Heart right ventricle (tissue), 16 donors: ENCODE data around the gene RNF6. TPM values are rescaled to one million over a fixed set of nuclear protein-coding genes. Genes with fewer than 3 reads are reported as not detected.

Experiments used
- ATAC-seq, 8 donors: fragments of 200-7000 bp; cut with Tn5 transposase; one replicate each; pipeline ENCODE4 v1.9.1; 2020; ENCODE audit warnings: mild to moderate bottlenecking in 8 of 8, moderate library complexity in 8 of 8, moderate number of reproducible peaks in 1 of 8
- DNase-seq, 2 donors: peaks; one replicate each; pipeline ENCODE4 v3.0.0-alpha.2; 2020
- H3K27ac ChIP-seq, 10 donors: fragments of 200-600 bp; sonication (generic) in 2 of 10; one replicate each; pipeline versions ENCODE4 v1.5.0 to v1.8.0; 2020 to 2022; ENCODE audit warnings: mild to moderate bottlenecking in 3 of 10
- H3K27me3 ChIP-seq, 7 donors: fragments of 200-600 bp; one replicate each; pipeline ENCODE4 v1.8.0; 2021 to 2022; ENCODE audit warnings: mild to moderate bottlenecking in 2 of 7
- H3K36me3 ChIP-seq, 9 donors: fragments of 200-600 bp; sonication (generic) in 1 of 9; one replicate each; pipeline versions ENCODE4 v1.5.0 to v1.8.0; 2020 to 2022; ENCODE audit warnings: mild to moderate bottlenecking in 2 of 9
- H3K4me1 ChIP-seq, 9 donors: fragments of 200-600 bp; sonication (generic) in 1 of 9; one replicate each; pipeline versions ENCODE4 v1.5.0 to v1.8.0; 2020 to 2022; ENCODE audit warnings: mild to moderate bottlenecking in 4 of 9
- H3K4me3 ChIP-seq, 10 donors: fragments of 200-600 bp; sonication (generic) in 2 of 10; one replicate each; pipeline versions ENCODE4 v1.5.0 to v1.8.0; 2020 to 2022; ENCODE audit warnings: mild to moderate bottlenecking in 7 of 10, moderate library complexity in 2 of 10
- H3K9me3 ChIP-seq, 11 donors: fragments of 200-600 bp in 10 of 11; sonication (generic) in 2 of 11; one replicate each; pipeline versions ENCODE4 v1.5.0 to v1.8.0; 2013 to 2022; ENCODE audit warnings: mild to moderate bottlenecking in 2 of 11, control low read depth in 1 of 11, moderate library complexity in 1 of 11
- WGBS, 2 donors: extraction: QIAGEN DNeasy Blood & Tissue Kit; methylation state at CpG; one replicate each; pipeline ENCODE4 v1.1.7; 2013; ENCODE audit warnings: inconsistent platforms in 1 of 2; 5-methylcytosine and 5-hydroxymethylcytosine counted together
- intact Hi-C, 10 donors: fragments of 100-400 bp; cut with DNase I; formaldehyde crosslinking; loops; one replicate each; pipeline versions ENCODE4 v1.11.1 to v1.14.2; 2022
- polyA plus RNA-seq, 2 donors: library from polyadenylated mRNA; stranded (reverse); fragments of 200-250 nt; gene quantifications; one replicate each; pipeline ENCODE4 v1.2.3, GENCODE V29; 2013
- total RNA-seq, 10 donors: library from RNA; stranded (reverse); fragmentation: NEBNext Ultra II Directional in 3 of 10; extraction: Animal tissue kit (Norgen Biotek cat#: 25700) in 3 of 10; gene quantifications; one replicate each; pipeline versions ENCODE4 v1.2.1 to v1.2.4, GENCODE V29; 2021 to 2023
- TF ChIP-seq, protein P1 (sequence below), 9 donors: fragments of 200-600 bp; sonication (generic) in 2 of 9; IDR thresholded peaks; one replicate each; pipeline versions ENCODE4 v1.5.0 to v1.8.0; 2021 to 2022; ENCODE audit warnings: antibody characterized with exemption in 9 of 9, mild to moderate bottlenecking in 5 of 9, moderate library complexity in 1 of 9
- donor health status: Arrhythmogenic right ventricular cardiomyopathy.
- donor health status: ischemic (EF 13 %, LVEDD 7.1; RV severe dilation, severe dysfunction).
- donor health status: healthy with polysubstance abuse.
- donor health status: DM: no; HTN: yes; CAD: no.
- donor health status: DM: no; HTN: no; CAD: no.
- donor health status: ischemic (EF 25% LVEDD 6.9; RV normal size, moderate dysfunction).
- donor health status: ischemic (EF 25% LVEDD 5.7; RV mildly dilated, moderate dysfunction).
- donor health status: healthy.
- donor health status: DM: yes; HTN: yes; CAD: no.
- donor health status: Ischemic cardiomyopathy.
- donor health status: ischemic (EF 35%, LVEDD 5.7; RV mildly dilated, moderate dysfunction).
- donor health status: nonischemic (EF 11% LVEDD 7.7; RV severe dilation, severe dysfunction).
- donor health status: DM: yes; HTN: yes; CAD: no.
- donor health status: PGD.
- donor health status: ischemic (EF 29% LVEDD 5.4; RV normal size, mild dysfunction).
- donor health status: nonischemic (EF 23%, LVEDD 6.1; RV moderate dilation, normal function).

Gene RNF6
- total and polyA plus RNA-seq, 12 donors = 8.8 to 26.6 (median 22.8) TPM

DNA sequence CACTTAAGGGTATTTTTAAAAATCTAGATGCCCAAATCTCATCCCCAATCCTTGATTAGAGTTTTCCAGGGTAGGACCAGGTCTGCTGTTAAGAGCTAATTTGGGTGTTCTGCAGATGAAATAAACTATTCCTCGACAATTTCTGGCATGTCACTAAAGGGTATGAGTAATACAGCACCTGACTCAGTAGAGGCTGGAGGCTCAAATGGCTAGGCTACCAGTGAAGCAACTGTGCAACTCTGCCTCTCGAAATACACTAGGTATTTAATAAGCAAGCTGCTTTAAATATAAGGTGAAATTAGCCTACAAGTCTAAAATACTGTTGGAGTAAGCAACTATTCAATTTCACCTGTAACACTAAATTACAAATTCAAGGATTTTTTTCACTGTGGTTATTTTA is 1.5 kb downstream of the RNF6 start:
- H3K9me3 ChIP-seq = no peaks in the 10 kb centered on the region
- H3K36me3 ChIP-seq = peaks cover 0 to 50% (median 44%) of the 10 kb centered on the region in 9 donors
- intact Hi-C loops = loop anchor here in 1 of 10 donors (5.0 kb wide), 1 partner anchor 33 kb away; no protein-coding TSS in a partner anchor
- TF ChIP-seq, protein P1, sequence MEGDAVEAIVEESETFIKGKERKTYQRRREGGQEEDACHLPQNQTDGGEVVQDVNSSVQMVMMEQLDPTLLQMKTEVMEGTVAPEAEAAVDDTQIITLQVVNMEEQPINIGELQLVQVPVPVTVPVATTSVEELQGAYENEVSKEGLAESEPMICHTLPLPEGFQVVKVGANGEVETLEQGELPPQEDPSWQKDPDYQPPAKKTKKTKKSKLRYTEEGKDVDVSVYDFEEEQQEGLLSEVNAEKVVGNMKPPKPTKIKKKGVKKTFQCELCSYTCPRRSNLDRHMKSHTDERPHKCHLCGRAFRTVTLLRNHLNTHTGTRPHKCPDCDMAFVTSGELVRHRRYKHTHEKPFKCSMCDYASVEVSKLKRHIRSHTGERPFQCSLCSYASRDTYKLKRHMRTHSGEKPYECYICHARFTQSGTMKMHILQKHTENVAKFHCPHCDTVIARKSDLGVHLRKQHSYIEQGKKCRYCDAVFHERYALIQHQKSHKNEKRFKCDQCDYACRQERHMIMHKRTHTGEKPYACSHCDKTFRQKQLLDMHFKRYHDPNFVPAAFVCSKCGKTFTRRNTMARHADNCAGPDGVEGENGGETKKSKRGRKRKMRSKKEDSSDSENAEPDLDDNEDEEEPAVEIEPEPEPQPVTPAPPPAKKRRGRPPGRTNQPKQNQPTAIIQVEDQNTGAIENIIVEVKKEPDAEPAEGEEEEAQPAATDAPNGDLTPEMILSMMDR (IDR thresholded peaks at IDR 0.05) = no peak
- peaks cover 3 to 31% (median 27%) of the 10 kb centered on the region in 9 donors for H3K4me1 ChIP-seq
- 80% methylated on average over 2 of the region's 2 CpGs for WGBS, 2 donors
- no peak for DNase-seq
- no peaks in the 10 kb centered on the region for H3K27me3 ChIP-seq
- H3K27ac ChIP-seq = peak overlapping the region in 2 of 10 donors; percentile 96 to 98
- H3K4me3 ChIP-seq = peak overlapping the region in 9 of 10 donors; percentile 78 to 99 (median 94)
- no peak for ATAC-seq

DNA sequence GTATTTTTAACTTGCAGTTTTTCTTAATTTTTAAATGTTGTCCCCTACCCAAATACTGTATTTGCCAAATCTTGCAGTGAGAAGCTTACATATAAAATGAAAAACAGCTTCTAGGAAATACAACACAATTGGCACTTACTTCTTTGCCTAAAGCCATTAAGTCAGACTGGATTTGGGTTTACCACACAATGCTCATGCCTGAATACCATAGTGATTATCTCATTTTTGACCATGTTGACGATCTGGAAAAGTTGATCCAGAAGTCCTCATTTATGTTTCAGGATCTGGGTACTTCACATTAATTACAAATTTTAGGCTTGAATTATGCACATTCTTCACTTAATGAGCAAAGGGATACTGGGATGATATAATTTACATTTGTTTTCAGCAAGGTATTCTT is 2.4 kb downstream of the RNF6 start:
- intact Hi-C loops = loop anchor here in 1 of 10 donors (5.0 kb wide), 1 partner anchor 32 kb away; no protein-coding TSS in a partner anchor
- 66 to 71% methylated on average over 1 of the region's 1 CpG for WGBS, 2 donors
- Histone ChIP-seq H3K36me3 (peaks cover 0 to 59% (median 52%) of the 10 kb centered on the region in 9 donors), H3K27me3 (no peaks in the 10 kb centered on the region), H3K4me3 (no peak overlapping the region), H3K27ac (no peak overlapping the region), H3K9me3 (no peaks in the 10 kb centered on the region), H3K4me1 (peaks cover 3 to 31% (median 27%) of the 10 kb centered on the region in 9 donors)
- TF ChIP-seq, protein P1 (IDR thresholded peaks at IDR 0.05) = no peak
- DNase-seq (no peak), ATAC-seq (no peak)

DNA sequence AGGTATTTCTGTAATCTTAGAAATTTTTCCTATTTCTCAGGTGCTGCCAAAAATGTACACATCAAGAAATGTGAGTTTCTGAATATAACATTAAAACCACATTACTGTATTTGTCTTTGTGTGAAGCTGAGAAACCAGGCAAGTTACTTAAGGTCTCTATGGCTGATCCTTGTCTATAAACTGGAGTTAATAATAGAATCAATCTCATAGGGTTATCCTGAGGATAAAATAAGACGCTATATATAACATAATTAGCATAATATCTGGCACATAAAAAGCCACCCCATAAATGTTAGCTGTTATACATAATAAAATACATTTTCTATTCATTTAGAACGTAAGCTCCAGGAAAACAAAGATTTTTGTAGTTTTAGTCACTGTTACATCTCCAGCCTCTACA is 6.1 kb downstream of the RNF6 start:
- Histone ChIP-seq H3K9me3 (no peaks in the 10 kb centered on the region), H3K4me3 (no peak overlapping the region), H3K27me3 (no peaks in the 10 kb centered on the region), H3K4me1 (peaks cover 3 to 22% (median 16%) of the 10 kb centered on the region in 9 donors), H3K36me3 (peaks cover 0 to 96% (median 74%) of the 10 kb centered on the region in 9 donors), H3K27ac (no peak overlapping the region)
- no peak for DNase-seq
- 61 to 72% methylated on average over 2 of the region's 2 CpGs for WGBS, 2 donors
- no peak for ATAC-seq
- TF ChIP-seq, protein P1 (IDR thresholded peaks at IDR 0.05) = no peak
- intact Hi-C loops = no loop called here

DNA sequence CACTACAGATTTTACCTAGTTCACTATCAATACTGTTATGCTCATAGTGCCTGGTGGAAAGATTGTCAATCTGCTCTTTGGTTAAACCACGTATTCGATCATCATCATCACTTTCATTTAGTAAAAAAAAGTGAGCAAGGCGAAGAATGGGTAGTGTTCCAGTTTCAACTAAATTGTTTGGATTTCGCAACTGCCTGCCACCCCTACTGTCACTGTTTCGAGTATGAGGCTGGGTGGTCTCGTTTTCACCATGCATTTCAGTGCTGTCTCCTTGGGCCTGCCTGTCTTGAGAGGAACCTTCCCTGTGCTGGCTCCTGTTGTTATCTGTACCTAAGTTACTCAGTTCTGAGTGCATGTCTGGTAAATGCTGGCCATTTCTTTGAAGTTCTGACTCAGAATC is 8.1 kb downstream of the RNF6 start:
- TF ChIP-seq, protein P1 (IDR thresholded peaks at IDR 0.05) = no peak
- intact Hi-C loops = no loop called here

More for the DNA sequence above, 8.1 kb downstream of the RNF6 start:
- H3K4me3 ChIP-seq = no peak overlapping the region
- ATAC-seq (no peak), DNase-seq (no peak)
- H3K27me3 ChIP-seq = no peaks in the 10 kb centered on the region
- H3K4me1 ChIP-seq = peaks cover 0 to 5% (median 0%) of the 10 kb centered on the region in 9 donors
- no peaks in the 10 kb centered on the region for H3K9me3 ChIP-seq
- H3K27ac ChIP-seq = no peak overlapping the region
- peaks cover 0 to 100% (median 65%) of the 10 kb centered on the region in 9 donors for H3K36me3 ChIP-seq
- 95 to 97% methylated on average over 6 of the region's 6 CpGs for WGBS, 2 donors
